ENCODE results near the gene DLEC1.

DNA sequence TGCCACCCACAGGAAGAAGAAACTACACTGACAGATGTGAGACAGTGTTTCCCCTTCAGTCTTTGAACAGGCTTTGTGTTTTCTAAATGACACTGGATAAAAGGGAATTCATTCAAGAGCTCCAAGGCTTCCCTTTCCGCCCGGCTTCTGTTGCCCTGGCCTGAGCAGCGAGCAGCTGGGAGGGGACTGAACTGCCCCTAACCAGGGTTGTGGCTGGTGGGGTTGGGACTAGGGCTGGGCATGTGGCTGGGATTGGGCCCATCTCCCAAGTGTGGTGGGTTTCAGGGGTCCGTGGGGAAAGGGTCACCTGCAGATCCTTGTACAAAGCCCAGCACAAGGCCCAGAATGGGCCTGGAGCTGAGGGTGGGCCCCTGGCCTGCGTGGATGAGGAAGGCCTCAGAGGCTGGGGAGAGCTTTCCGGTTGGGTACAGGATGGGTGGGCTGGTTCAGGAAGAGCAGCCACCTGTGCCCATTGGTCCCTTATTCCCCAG, 38.0 kb upstream of the DLEC1 start:
- TF ChIP-seq ARNTL (CRISPR knock-in tag; IDR thresholded peaks at IDR 0.05; ENCODE audit: borderline replicate concordance, low read depth) = no peak
- no peak for TF ChIP-seq SNAI2 (CRISPR knock-in tag; IDR thresholded peaks at IDR 0.05)
- TF ChIP-seq BACH2 (CRISPR knock-in tag; IDR thresholded peaks at IDR 0.05; ENCODE audit: borderline replicate concordance) = no peak

Data from SK-N-SH treated with all-trans-retinoic acid at 6 μM for 48 hours (cell line).